NB4 (cell line): ENCODE measurements around the gene RUNX3.

Source experiments
- DNase-seq: peaks from one replicate; pipeline ENCODE4 v3.0.0; 2010; ENCODE audit warnings: low read depth
- H3K4me3 ChIP-seq: one replicate; pipeline ENCODE4 v1.5.1; 2011; ENCODE audit warnings: mild to moderate bottlenecking, low read depth, low read length, moderate library complexity
- CTCF ChIP-seq: IDR thresholded peaks from one replicate; pipeline ENCODE4 v1.5.1; 2012; ENCODE audit warnings: low read depth, low read length
- MAX ChIP-seq: IDR thresholded peaks from 2 replicates; pipeline ENCODE4 v1.6.1; 2011; ENCODE audit warnings: low read depth, low read length
- MYC ChIP-seq: IDR thresholded peaks from 2 replicates; pipeline ENCODE4 v1.6.1; 2011; ENCODE audit warnings: low read depth, low read length
- POLR2A ChIP-seq: IDR thresholded peaks from 2 replicates; pipeline ENCODE4 v1.6.1; 2011; ENCODE audit warnings: mild to moderate bottlenecking; ENCODE audit not compliant: insufficient read length; ENCODE audit errors: extremely low read depth

The RUNX3 gene

GRCh38 chr1:24951810-24952412 lies 21.8 kb upstream of the RUNX3 start:
- H3K4me3 ChIP-seq = no peak overlapping the region
- no peak for TF ChIP-seq MYC
- no peak for DNase-seq

- TF ChIP-seq MAX (no peak), MYC (no peak), POLR2A (no peak), CTCF (no peak)
- no peak overlapping the region for H3K4me3 ChIP-seq
- no peak for DNase-seq
Observed at GRCh38 chr1:24951337-24951736, 21.3 kb upstream of the RUNX3 start.

- no peak for TF ChIP-seq POLR2A
- TF ChIP-seq MAX = no peak
- TF ChIP-seq CTCF = no peak
- no peak for TF ChIP-seq MYC
- no peak for DNase-seq
Observed at GRCh38 chr1:24949331-24949881, 19.3 kb upstream of the RUNX3 start.

GRCh38 chr1:24948079-24948827 lies 18.2 kb upstream of the RUNX3 start:
- no peak overlapping the region for H3K4me3 ChIP-seq
- no peak for DNase-seq
- TF ChIP-seq POLR2A (no peak), MAX (no peak)

More at GRCh38 chr1:24949331-24949881, 19.3 kb upstream of the RUNX3 start:
- no peak overlapping the region for H3K4me3 ChIP-seq

GRCh38 chr1:24946861-24947658 lies 17.0 kb upstream of the RUNX3 start:
- TF ChIP-seq POLR2A (no peak), MYC (no peak), CTCF (no peak)
- no peak for DNase-seq
- H3K4me3 ChIP-seq = no peak overlapping the region

- no peak for TF ChIP-seq CTCF
- no peak for TF ChIP-seq MYC
- no peak for TF ChIP-seq MAX
- no peak for TF ChIP-seq POLR2A
- H3K4me3 ChIP-seq = no peak overlapping the region
- no peak for DNase-seq
Observed at GRCh38 chr1:24945354-24946326, 15.6 kb upstream of the RUNX3 start.
